EH (cell line): ENCODE results near the gene FXN.

ENCODE experiments used
- DNase-seq: peaks from one replicate; pipeline ENCODE4 v3.0.0-alpha.2; 2015; ENCODE audit warnings: low read depth

Gene FXN

GRCh38 chr9:69141851-69142250 lies 106.3 kb downstream of the FXN start:
- no peak for DNase-seq

GRCh38 chr9:69143291-69143690 lies 107.7 kb downstream of the FXN start:
- DNase-seq, result no peak

- peak; percentile 87 for DNase-seq
Measured at GRCh38 chr9:69145144-69145715, 109.7 kb downstream of the FXN start.

- DNase-seq, result no peak
Measured at GRCh38 chr9:69147041-69147834, 111.7 kb downstream of the FXN start.

- DNase-seq, result peak; percentile 63
Measured at GRCh38 chr9:69149321-69149807, 113.8 kb downstream of the FXN start.
